Neuronal stem cell (in vitro differentiated cells): ENCODE results near the gene PAK5.

Source experiments
- DNase-seq: peaks from one replicate; pipeline ENCODE4 v3.0.0-alpha.2; 2013; ENCODE audit warnings: low spot score
- H2AFZ ChIP-seq: one replicate; pipeline ENCODE4 v1.6.1; 2013; ENCODE audit warnings: mild to moderate bottlenecking, low read length, inconsistent platforms
- H2AK5ac ChIP-seq: 2 replicates; pipeline ENCODE4 v1.6.1; 2013; ENCODE audit warnings: low read depth, mild to moderate bottlenecking, inconsistent platforms, low read length, moderate library complexity, mixed read lengths
- H2BK120ac ChIP-seq: 2 replicates; pipeline ENCODE4 v1.6.1; 2013; ENCODE audit warnings: low read depth, mild to moderate bottlenecking, inconsistent platforms, low read length, moderate library complexity, mixed read lengths
- H2BK12ac ChIP-seq: one replicate; pipeline ENCODE4 v1.6.1; 2013; ENCODE audit warnings: low read length, inconsistent platforms
- H2BK15ac ChIP-seq: 2 replicates; pipeline ENCODE4 v1.6.1; 2013; ENCODE audit warnings: mild to moderate bottlenecking, low read length, inconsistent platforms, mixed read lengths
- H2BK5ac ChIP-seq: one replicate; pipeline ENCODE4 v1.6.1; 2013; ENCODE audit warnings: inconsistent platforms, mild to moderate bottlenecking, low read length, moderate library complexity
- H3K14ac ChIP-seq: one replicate; pipeline ENCODE4 v1.6.1; 2013; ENCODE audit warnings: low read length, inconsistent platforms
- H3K18ac ChIP-seq: 2 replicates; pipeline ENCODE4 v1.6.1; 2013; ENCODE audit warnings: low read length, inconsistent platforms
- H3K23ac ChIP-seq: 2 replicates; pipeline ENCODE4 v1.6.1; 2013; ENCODE audit warnings: low read depth, mild to moderate bottlenecking, mixed read lengths, low read length, inconsistent platforms; ENCODE audit not compliant: poor library complexity
- H3K27ac ChIP-seq: replicated peaks from 3 replicates; pipeline ENCODE4 v1.5.1; 2013; ENCODE audit warnings: low read length, inconsistent platforms
- H3K27me3 ChIP-seq, 3 experiments: 2 replicates each; pipeline ENCODE4 v1.6.1; 2013; ENCODE audit warnings: low read length in 3 of 3, mild to moderate bottlenecking in 2 of 3, inconsistent platforms in 1 of 3, low read depth in 1 of 3, mixed read lengths in 1 of 3, moderate library complexity in 1 of 3; ENCODE audit not compliant: control insufficient read depth in 3 of 3, insufficient read depth in 3 of 3
- H3K36me3 ChIP-seq, 2 donors: replicated peaks in 1 of 2; 2 replicates each; pipeline ENCODE4 v1.6.1; 2013; ENCODE audit warnings: low read length in 2 of 2; ENCODE audit not compliant: control insufficient read depth in 2 of 2, insufficient read depth in 2 of 2
- H3K4ac ChIP-seq: 2 replicates; pipeline ENCODE4 v1.6.1; 2013; ENCODE audit warnings: inconsistent platforms, mild to moderate bottlenecking, low read length, moderate library complexity
- H3K4me1 ChIP-seq, 2 donors: 1 replicate in 1 of 2; 2 replicates in 1 of 2; pipeline ENCODE4 v1.6.1; 2013; ENCODE audit warnings: low read length in 2 of 2, low read depth in 1 of 2; ENCODE audit not compliant: control insufficient read depth in 2 of 2, insufficient read depth in 1 of 2
- H3K4me2 ChIP-seq: one replicate; pipeline ENCODE4 v1.6.1; 2013; ENCODE audit warnings: mild to moderate bottlenecking, low read length, inconsistent platforms; ENCODE audit not compliant: insufficient read depth, poor library complexity, severe bottlenecking
- H3K4me3 ChIP-seq, 2 donors: 2 replicates each; pipeline ENCODE4 v1.5.1; 2013; ENCODE audit warnings: low read length in 2 of 2, mild to moderate bottlenecking in 2 of 2, inconsistent platforms in 1 of 2, moderate library complexity in 1 of 2
- H3K79me1 ChIP-seq: one replicate; pipeline ENCODE4 v1.6.1; 2013; ENCODE audit warnings: low read depth, mild to moderate bottlenecking, inconsistent platforms, low read length, moderate library complexity
- H3K9ac ChIP-seq: one replicate; pipeline ENCODE4 v1.6.1; 2013; ENCODE audit warnings: mild to moderate bottlenecking, low read depth, low read length, inconsistent platforms; ENCODE audit not compliant: poor library complexity
- H3K9me3 ChIP-seq, 2 donors: replicated peaks in 1 of 2; 2 replicates each; pipeline versions ENCODE3 to v1.6.1; 2013; ENCODE audit warnings: low read length in 2 of 2, mild to moderate bottlenecking in 2 of 2, inconsistent platforms in 1 of 2, low read depth in 1 of 2, mixed read lengths in 1 of 2, moderate library complexity in 1 of 2; ENCODE audit not compliant: control insufficient read depth in 2 of 2, insufficient read depth in 1 of 2
- H4K8ac ChIP-seq: one replicate; pipeline ENCODE4 v1.6.1; 2013; ENCODE audit warnings: low read depth, mild to moderate bottlenecking, inconsistent platforms, low read length, moderate library complexity
- H4K91ac ChIP-seq: one replicate; pipeline ENCODE4 v1.6.1; 2013; ENCODE audit warnings: low read length, low read depth, mild to moderate bottlenecking, inconsistent platforms; ENCODE audit not compliant: poor library complexity
- WGBS, 2 donors: extraction: QIAGEN DNeasy Blood & Tissue Kit; methylation state at CpG; one replicate each; pipeline ENCODE4 v1.1.7; 2013; ENCODE audit warnings: missing lambda C conversion rate in 2 of 2, mixed read lengths in 1 of 2; ENCODE audit not compliant: insufficient read length in 2 of 2, insufficient replicate concordance in 1 of 2; ENCODE audit errors: extremely low coverage in 2 of 2; 5-methylcytosine and 5-hydroxymethylcytosine counted together

The PAK5 gene

DNA sequence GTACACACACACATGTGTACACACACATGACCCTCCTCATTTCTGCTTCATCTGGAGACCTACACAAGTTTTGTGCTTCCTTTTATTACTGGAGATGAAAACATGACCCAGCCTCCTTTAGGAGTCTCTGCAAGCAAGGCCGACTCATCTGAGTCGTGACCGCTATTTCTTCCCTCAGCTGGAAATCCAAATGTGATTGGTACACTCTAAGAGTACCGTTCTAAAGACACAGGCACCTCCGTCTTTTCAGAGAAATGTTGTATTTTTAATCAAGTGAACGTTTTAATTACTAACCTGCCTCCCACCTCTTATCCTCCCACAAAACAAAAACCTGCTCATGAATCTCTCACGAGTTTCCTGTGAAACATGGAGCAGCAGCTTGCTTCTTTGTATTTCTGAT, 261.5 kb downstream of the PAK5 start:
- H3K4me1 ChIP-seq: peaks cover 15 to 30% of the 10 kb centered on the region in 2 donors
- peaks cover 0 to 2% of the 10 kb centered on the region in 2 donors for H3K9me3 ChIP-seq
- H3K79me1 ChIP-seq: no peaks in the 10 kb centered on the region
- no peak overlapping the region for H3K27ac ChIP-seq
- H2BK5ac ChIP-seq: no peak overlapping the region
- H3K36me3 ChIP-seq: peaks cover 0 to 1% of the 10 kb centered on the region in 2 donors
- no peak overlapping the region for H2AFZ ChIP-seq
- H2AK5ac ChIP-seq: no peak overlapping the region
- H3K23ac ChIP-seq: no peak overlapping the region
- no peak overlapping the region for H3K4ac ChIP-seq
- H4K8ac ChIP-seq: no peak overlapping the region
- H3K27me3 ChIP-seq: peaks cover 0 to 48% (median 0%) of the 10 kb centered on the region in 3 experiments
- H2BK120ac ChIP-seq: no peak overlapping the region
- H2BK15ac ChIP-seq: no peak overlapping the region
- H4K91ac ChIP-seq: no peak overlapping the region
- H3K4me3 ChIP-seq: no peak overlapping the region
- no CpG with 5 or more reads among the region's 7 CpGs for WGBS, 2 donors
- H3K14ac ChIP-seq: no peak overlapping the region
- H3K4me2 ChIP-seq: no peak overlapping the region
- no peak overlapping the region for H3K9ac ChIP-seq
- no peak overlapping the region for H3K18ac ChIP-seq
- no peak for DNase-seq
- no peak overlapping the region for H2BK12ac ChIP-seq

DNA sequence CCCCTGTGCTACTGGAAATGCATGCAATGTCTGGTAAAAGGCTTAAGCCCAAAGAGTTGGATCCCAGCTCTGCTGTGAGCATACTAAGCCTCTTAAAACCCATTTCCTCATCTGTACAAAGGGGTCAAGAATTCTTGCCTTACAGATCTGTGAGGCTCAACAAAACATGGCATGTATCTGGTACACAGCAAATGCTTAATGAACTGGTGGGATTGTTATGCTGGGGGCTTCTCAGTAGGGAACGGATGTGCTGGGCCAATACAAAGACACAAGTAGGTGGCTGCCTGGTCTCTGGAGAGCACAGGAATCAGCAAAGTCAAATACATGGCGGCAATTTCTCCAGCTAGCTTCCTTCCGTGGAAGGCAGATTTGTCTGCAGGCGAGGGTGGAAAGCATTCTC, 262.2 kb downstream of the PAK5 start:
- Histone ChIP-seq H3K14ac (no peak overlapping the region), H3K27ac (peak overlapping the region; percentile 24), H2AFZ (no peak overlapping the region), H3K4me1 (peaks cover 18 to 33% of the 10 kb centered on the region in 2 donors), H3K18ac (no peak overlapping the region), H3K9me3 (peaks cover 0 to 2% of the 10 kb centered on the region in 2 donors), H3K4me2 (no peak overlapping the region), H3K23ac (no peak overlapping the region), H3K4ac (no peak overlapping the region), H4K91ac (no peak overlapping the region), H2AK5ac (no peak overlapping the region), H2BK12ac (no peak overlapping the region), H3K27me3 (peaks cover 0 to 52% (median 0%) of the 10 kb centered on the region in 3 experiments), H3K79me1 (no peaks in the 10 kb centered on the region), H2BK5ac (no peak overlapping the region), H3K9ac (no peak overlapping the region), H2BK120ac (no peak overlapping the region), H3K4me3 (no peak overlapping the region), H4K8ac (no peak overlapping the region), H2BK15ac (no peak overlapping the region), H3K36me3 (peaks cover 0 to 1% of the 10 kb centered on the region in 2 donors)
- no peak for DNase-seq
- WGBS, 2 donors: no CpG with 5 or more reads among the region's 4 CpGs

DNA sequence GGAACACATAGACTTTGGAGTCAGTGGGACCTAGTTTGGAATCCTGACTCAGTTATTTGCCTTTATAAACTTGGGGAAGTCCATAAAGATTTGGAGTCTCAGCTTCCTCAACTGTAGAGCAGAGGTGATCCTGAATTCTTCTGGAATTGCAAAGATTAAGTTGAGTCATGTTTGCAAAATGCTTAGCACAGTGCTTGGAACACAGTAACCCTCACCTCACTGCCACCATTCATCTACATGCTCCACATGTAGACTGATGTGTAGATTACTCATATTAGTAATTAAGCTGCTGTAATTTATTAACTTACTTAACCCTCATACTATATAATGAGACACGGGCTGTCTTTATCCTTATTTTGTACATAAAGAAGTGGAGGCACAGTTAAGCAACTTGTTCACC, 263.0 kb downstream of the PAK5 start:
- Histone ChIP-seq H2BK15ac (no peak overlapping the region), H3K27ac (no peak overlapping the region), H2BK5ac (no peak overlapping the region), H3K23ac (no peak overlapping the region), H2AFZ (no peak overlapping the region), H2BK12ac (peak overlapping the region; percentile 12), H3K14ac (no peak overlapping the region), H4K8ac (no peak overlapping the region), H3K4ac (no peak overlapping the region), H2BK120ac (no peak overlapping the region), H4K91ac (no peak overlapping the region), H3K36me3 (peaks cover 0 to 1% of the 10 kb centered on the region in 2 donors), H3K18ac (no peak overlapping the region), H3K4me1 (peaks cover 18 to 33% of the 10 kb centered on the region in 2 donors), H3K4me3 (no peak overlapping the region), H3K9me3 (peaks cover 0 to 2% of the 10 kb centered on the region in 2 donors), H3K27me3 (peaks cover 0 to 56% (median 0%) of the 10 kb centered on the region in 3 experiments), H3K79me1 (no peaks in the 10 kb centered on the region), H3K4me2 (no peak overlapping the region), H3K9ac (no peak overlapping the region), H2AK5ac (no peak overlapping the region)
- no peak for DNase-seq
- WGBS, 2 donors: no CpG with 5 or more reads among the region's 1 CpG

DNA sequence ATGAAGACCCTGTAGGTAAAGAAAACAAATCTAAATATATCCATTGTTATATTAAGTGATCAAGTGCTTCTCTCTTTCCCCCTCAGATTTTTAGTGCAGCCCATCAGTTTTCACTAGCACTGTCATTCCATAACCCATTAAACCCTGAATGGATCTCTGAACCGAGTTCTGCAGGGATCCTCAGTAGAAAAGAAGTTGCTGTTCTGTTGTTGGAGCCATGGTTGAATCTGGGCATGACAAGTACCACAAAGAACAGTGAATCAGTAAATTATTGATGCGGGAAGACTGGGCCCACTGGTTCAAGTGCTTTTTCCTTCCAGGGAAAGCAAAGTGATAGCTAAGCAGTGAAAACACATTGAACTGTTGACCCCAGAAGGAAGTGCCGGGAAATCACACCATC, 264.1 kb downstream of the PAK5 start:
- H2BK12ac ChIP-seq: no peak overlapping the region

More for the DNA sequence above, 264.1 kb downstream of the PAK5 start:
- Histone ChIP-seq H2AFZ (no peak overlapping the region), H3K18ac (no peak overlapping the region), H3K9me3 (no peaks in the 10 kb centered on the region), H3K36me3 (no peaks in the 10 kb centered on the region), H3K4ac (no peak overlapping the region), H2BK15ac (no peak overlapping the region), H3K4me2 (no peak overlapping the region), H2BK5ac (no peak overlapping the region), H3K4me3 (no peak overlapping the region), H4K91ac (no peak overlapping the region), H3K27ac (peak overlapping the region; percentile 97), H4K8ac (no peak overlapping the region), H3K23ac (no peak overlapping the region), H3K9ac (no peak overlapping the region), H3K27me3 (peaks cover 0 to 55% (median 0%) of the 10 kb centered on the region in 3 experiments), H3K4me1 (peaks cover 18 to 37% of the 10 kb centered on the region in 2 donors), H2AK5ac (no peak overlapping the region), H2BK120ac (no peak overlapping the region), H3K14ac (no peak overlapping the region), H3K79me1 (no peaks in the 10 kb centered on the region)
- no peak for DNase-seq
- no CpG with 5 or more reads among the region's 3 CpGs for WGBS, 2 donors
